ENCODE results near the gene NSG1.

The NSG1 gene

DNA sequence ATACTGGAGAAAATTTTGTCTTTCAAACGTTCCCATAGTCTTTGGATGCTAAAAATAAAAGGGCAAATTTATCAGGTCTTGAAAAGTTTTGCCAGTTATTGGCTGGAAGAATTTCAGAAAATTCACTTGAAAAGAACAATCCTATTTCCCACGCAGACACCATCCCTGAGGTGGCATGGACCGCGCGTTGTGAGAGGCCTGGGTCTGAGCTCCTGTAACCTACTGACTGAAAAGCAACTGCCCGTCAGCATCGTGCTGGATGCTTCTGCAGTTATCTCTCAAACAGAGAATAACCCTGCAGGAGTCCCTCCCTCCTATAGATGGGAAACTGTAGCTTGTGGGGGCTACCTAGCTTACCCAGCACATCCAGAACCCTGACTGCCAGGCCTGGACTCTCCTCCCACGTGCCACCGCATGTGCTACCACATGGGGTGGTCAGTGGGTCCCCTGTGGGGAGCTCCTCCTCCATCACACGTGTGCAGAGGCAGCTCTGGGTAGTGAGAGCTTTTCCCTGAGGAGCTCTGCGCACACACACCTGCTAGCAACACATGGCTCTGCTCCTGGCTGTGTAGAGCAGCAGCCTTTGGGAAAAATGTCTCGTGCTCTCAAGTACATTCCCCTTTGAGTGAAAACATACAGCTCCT, 36.1 kb downstream of the NSG1 start:
- Histone ChIP-seq H3K4me3 (ENCODE audit: low read depth, low read length) (no peak overlapping the region), H3K36me3 (peaks cover 32% of the 10 kb centered on the region), H3K9me3 (ENCODE audit: severe bottlenecking) (no peaks in the 10 kb centered on the region), H3K27me3 (ENCODE audit: insufficient read depth, low read depth, severe bottlenecking) (no peaks in the 10 kb centered on the region), H3K27ac (no peak overlapping the region)
- no peak for DNase-seq
- TF ChIP-seq, protein P1, sequence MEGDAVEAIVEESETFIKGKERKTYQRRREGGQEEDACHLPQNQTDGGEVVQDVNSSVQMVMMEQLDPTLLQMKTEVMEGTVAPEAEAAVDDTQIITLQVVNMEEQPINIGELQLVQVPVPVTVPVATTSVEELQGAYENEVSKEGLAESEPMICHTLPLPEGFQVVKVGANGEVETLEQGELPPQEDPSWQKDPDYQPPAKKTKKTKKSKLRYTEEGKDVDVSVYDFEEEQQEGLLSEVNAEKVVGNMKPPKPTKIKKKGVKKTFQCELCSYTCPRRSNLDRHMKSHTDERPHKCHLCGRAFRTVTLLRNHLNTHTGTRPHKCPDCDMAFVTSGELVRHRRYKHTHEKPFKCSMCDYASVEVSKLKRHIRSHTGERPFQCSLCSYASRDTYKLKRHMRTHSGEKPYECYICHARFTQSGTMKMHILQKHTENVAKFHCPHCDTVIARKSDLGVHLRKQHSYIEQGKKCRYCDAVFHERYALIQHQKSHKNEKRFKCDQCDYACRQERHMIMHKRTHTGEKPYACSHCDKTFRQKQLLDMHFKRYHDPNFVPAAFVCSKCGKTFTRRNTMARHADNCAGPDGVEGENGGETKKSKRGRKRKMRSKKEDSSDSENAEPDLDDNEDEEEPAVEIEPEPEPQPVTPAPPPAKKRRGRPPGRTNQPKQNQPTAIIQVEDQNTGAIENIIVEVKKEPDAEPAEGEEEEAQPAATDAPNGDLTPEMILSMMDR (IDR thresholded peaks at IDR 0.05; ENCODE audit: low read depth, low read length): no peak

DNA sequence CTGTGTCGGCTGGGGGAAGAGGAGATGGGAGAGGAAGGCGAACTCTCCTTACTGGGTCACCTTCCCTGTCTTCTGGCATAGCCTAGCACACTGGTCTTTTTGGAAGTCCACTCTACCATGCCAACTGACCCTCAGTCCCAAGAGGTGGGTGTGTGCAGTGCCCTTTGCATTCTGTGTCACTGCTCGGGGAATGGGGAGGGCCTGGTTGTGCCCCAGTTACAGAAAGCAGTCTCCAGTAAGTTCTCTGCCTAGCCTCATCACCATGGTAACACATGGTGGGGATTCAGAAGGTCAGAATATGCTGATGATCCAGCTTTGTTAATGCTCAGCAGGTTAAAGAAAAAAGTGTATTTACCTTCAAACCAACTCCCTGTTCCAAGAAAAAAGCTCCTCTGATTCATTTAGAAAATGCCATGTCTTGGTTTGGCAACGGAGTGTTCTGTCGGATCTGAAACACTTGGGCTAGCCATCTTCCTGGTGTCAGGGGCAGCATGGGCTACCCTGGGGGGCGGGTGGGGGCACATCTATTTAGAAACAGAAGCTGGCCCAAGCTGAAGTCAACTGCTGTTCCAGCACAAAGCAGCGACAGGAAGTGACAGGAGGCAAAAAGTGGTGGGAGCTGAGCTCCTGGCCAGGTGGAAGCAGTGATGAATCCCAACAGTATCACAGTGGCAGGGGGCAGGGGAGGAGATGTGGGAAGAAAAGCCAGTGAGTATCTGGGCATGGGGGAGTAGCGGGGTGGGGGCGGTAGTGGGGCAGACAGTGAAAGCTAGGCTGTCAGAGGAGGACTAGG, 37.0 kb downstream of the NSG1 start:
- H3K9me3 ChIP-seq (ENCODE audit: severe bottlenecking): no peaks in the 10 kb centered on the region
- TF ChIP-seq, protein P1 (IDR thresholded peaks at IDR 0.05; ENCODE audit: low read depth, low read length): no peak
- peaks cover 27% of the 10 kb centered on the region for H3K36me3 ChIP-seq
- no peak for DNase-seq
- no peak overlapping the region for H3K4me3 ChIP-seq (ENCODE audit: low read depth, low read length)
- no peaks in the 10 kb centered on the region for H3K27me3 ChIP-seq (ENCODE audit: insufficient read depth, low read depth, severe bottlenecking)
- H3K27ac ChIP-seq: no peak overlapping the region

DNA sequence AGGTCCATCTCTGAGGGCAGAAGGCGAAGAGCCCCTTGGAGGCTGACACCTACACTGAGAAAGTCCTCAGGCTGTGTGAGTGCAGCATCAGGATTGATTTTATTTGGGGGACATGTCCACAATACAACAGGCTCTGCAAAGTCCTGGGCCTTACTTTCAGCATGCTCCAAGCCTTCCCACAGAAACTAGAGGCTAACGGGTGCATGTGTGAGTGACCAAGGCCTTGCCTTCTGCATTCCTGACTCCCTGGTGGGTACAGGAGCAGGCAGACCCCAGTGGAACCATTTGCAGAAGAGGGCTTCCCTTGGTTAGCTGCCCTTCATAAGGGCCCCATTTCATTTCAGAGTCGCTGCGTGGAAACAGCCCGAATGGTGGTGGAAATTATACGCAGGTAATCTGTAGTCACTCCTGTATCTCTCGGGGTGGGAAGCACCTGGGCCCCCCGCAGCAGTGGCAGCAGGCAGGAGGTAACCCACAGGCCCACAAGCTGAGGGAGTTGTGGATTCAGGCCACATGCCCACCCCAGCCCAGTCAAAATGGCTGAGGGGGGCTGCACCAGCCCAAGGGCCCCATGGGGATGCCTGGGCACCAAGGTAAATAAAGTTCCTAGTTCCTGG, 37.7 kb downstream of the NSG1 start:
- no peak overlapping the region for H3K4me3 ChIP-seq (ENCODE audit: low read depth, low read length)
- TF ChIP-seq, protein P1 (IDR thresholded peaks at IDR 0.05; ENCODE audit: low read depth, low read length): no peak
- no peaks in the 10 kb centered on the region for H3K27me3 ChIP-seq (ENCODE audit: insufficient read depth, low read depth, severe bottlenecking)
- no peak overlapping the region for H3K27ac ChIP-seq
- H3K36me3 ChIP-seq: peaks cover 20% of the 10 kb centered on the region
- H3K9me3 ChIP-seq (ENCODE audit: severe bottlenecking): no peaks in the 10 kb centered on the region
- DNase-seq: no peak

DNA sequence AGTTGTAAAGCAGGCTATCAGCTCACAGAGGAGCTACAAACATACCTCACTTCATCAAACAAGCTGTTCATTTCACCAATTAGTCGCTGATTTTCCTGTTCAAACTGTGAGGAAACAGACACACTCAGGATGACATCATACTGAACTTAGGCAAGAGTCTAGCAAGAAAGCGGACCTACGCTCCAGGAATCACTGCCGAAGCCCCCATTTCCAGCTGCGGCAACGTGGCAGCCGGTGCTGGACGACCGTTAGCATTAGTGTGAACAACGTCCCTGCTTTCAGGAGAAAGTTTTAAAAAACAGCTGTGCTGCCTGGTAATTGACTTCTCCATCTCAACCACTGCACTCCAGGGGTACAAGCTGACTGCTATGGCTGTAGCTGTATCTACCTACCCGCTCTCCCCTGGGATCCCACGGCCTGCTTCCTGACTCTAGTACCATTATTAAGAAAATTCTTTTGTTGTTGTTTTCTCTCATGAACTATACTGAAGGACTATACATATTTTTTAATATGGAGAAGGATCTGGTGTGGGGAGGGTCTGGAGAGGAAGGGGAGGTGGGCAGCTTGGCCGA, 38.3 kb downstream of the NSG1 start:
- H3K9me3 ChIP-seq (ENCODE audit: severe bottlenecking): no peaks in the 10 kb centered on the region
- no peak for DNase-seq
- no peaks in the 10 kb centered on the region for H3K27me3 ChIP-seq (ENCODE audit: insufficient read depth, low read depth, severe bottlenecking)
- no peak overlapping the region for H3K27ac ChIP-seq
- no peak overlapping the region for H3K4me3 ChIP-seq (ENCODE audit: low read depth, low read length)
- TF ChIP-seq, protein P1 (IDR thresholded peaks at IDR 0.05; ENCODE audit: low read depth, low read length): no peak
- H3K36me3 ChIP-seq: peaks cover 14% of the 10 kb centered on the region

DNA sequence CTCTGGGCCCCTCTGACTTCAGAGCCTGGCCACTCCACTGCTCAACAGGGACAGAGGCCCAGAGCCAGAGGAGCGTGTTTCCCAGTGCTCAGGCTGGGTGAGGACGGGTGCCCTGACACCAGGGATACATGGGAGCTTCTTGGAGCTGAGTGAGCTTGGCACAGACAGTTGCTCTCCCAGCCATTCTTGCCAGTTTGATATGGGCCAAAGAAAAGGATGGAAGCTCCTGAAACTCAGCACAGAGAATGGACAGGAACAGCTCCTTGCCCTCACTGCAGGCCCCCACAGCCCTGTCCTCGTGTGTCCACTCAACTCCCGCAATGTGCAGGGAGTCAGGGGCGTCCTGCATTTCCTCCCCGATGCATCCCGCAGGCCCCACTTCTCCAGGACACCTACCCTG, 38.8 kb downstream of the NSG1 start:
- TF ChIP-seq, protein P1 (IDR thresholded peaks at IDR 0.05; ENCODE audit: low read depth, low read length): no peak
- no peak for DNase-seq

More for the DNA sequence above, 38.8 kb downstream of the NSG1 start:
- no peaks in the 10 kb centered on the region for H3K9me3 ChIP-seq (ENCODE audit: severe bottlenecking)
- no peak overlapping the region for H3K4me3 ChIP-seq (ENCODE audit: low read depth, low read length)
- H3K27me3 ChIP-seq (ENCODE audit: insufficient read depth, low read depth, severe bottlenecking): no peaks in the 10 kb centered on the region
- H3K36me3 ChIP-seq: peaks cover 9% of the 10 kb centered on the region
- H3K27ac ChIP-seq: no peak overlapping the region

Data from WERI-Rb-1 (cell line).